ENCODE data around the gene PPP4R3B.

Gene PPP4R3B

DNA sequence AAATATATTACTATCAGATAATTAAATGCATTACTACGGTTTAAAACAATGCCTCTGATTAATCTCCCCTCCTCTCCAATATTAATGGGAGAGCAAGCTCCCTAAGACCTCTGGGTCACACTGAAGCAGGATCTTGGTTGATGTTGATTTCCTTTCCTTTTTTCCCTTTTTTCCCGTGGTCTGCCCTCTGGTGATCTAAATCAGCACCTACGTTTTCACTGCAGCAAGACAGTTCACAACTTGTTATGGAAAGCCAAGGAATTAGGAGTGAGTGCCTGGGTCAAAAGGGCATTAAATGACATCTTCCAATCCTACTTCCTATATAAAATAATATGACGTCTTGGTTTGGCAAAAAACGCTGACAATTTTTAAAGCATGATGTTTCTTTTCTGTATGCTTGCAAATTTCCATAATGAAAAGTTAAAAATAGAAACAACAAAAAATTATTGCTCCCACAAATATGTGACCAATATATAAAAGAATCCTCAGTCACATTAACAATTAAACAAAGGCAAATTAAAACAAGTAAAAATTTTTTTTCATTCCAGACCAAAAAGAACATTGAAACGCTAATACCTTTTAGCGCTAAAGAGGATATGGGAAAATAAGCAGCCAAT, 105.8 kb downstream of the PPP4R3B start:
- peak; percentile 53 for DNase-seq (ENCODE audit: low spot score)

DNA sequence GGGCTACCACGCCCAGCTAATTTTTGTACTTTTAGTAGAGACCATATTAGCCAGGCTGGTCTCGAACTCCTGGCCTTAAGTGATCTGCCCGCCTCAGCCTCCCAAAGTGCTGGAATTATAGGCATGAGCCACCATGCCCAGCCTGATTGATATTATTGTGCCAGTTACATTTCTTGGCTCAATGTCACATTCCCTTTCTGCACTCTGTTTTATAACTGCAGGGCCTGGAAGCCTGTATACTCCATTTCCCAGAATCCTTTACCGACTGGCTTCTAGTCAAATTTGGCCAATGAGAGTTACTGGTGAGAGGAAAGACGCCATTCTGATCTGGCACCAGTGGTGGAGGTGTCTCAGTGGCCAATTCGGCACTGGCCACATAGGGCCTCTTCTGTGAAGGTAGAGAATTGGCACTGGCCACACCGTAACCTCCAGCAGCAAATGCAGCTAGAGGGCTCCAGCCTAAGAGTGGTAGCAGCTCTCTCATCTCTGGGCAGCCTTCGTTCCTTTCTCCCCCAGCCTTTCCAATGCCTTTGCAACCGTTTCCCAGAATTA, 114.8 kb downstream of the PPP4R3B start:
- DNase-seq (ENCODE audit: low spot score), result no peak

DNA sequence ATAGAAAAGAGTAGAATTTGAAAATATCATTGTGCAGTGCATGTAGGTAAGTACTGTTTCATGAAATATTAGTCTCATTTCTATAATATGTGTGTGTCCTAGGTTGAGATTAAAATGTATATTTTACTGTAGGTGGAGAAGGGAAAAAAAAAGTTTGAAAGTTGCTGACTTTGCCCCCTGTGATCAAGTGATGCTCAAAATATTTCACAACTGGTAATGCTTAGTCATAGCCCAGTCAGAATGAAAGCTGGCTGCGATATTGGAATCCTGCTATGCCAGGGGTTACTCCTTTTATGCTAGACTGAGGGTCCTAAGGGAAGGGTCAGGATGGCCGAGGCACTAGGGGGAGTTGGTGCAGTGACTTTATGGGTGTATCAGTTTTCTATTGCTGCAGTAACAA, 117.4 kb downstream of the PPP4R3B start:
- DNase-seq (ENCODE audit: low spot score), result no peak

DNA sequence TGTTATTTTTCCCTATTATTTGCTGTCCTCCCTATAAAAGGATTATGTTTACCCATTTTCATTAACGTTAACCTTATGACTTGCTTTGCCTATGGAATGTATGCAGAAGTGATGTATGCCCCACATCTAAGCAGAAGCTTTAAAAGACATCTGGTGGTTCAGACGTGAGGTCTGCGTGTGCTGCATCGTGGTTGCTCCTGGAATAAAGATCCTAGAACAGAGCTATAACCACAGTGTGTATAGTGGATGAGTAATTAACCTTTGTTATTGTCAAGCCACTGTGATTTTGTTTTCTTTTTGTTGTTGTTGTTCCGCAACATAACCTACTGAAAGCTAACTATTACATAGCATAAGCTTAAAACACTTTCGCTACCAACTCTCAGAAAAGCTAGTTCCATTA, 118.8 kb downstream of the PPP4R3B start:
- no peak for DNase-seq (ENCODE audit: low spot score)

All from LoVo (cell line).